Muscle of leg (tissue), 11 donors: ENCODE measurements around the gene RCAN2. TPM values are rescaled to one million over a fixed set of nuclear protein-coding genes. Genes with fewer than 3 reads are reported as not detected.

Source experiments
- DNase-seq: peaks from one replicate; pipeline ENCODE4 v3.0.0; 2013
- H3K27ac ChIP-seq: one replicate; pipeline ENCODE4 v1.5.1; 2013; ENCODE audit warnings: mild to moderate bottlenecking, low read length, control low read depth
- H3K27me3 ChIP-seq: one replicate; pipeline ENCODE4 v1.6.1; 2013; ENCODE audit warnings: low read length; ENCODE audit not compliant: control insufficient read depth, insufficient read depth
- H3K36me3 ChIP-seq: one replicate; pipeline ENCODE4 v1.6.1; 2013; ENCODE audit warnings: low read length; ENCODE audit not compliant: control insufficient read depth, insufficient read depth
- H3K4me1 ChIP-seq: one replicate; pipeline ENCODE4 v1.6.1; 2013; ENCODE audit warnings: low read length; ENCODE audit not compliant: control insufficient read depth, insufficient read depth
- H3K4me3 ChIP-seq: one replicate; pipeline ENCODE4 v1.5.1; 2013; ENCODE audit warnings: low read length, control low read depth
- H3K9me3 ChIP-seq: replicated peaks from 2 replicates; pipeline ENCODE4 v1.6.1; 2013; ENCODE audit warnings: low read depth, low read length; ENCODE audit not compliant: control insufficient read depth
- WGBS: methylation state at CpG from one replicate; pipeline ENCODE4 v1.1.5; 2013; ENCODE audit warnings: missing lambda C conversion rate; ENCODE audit not compliant: insufficient coverage; 5-methylcytosine and 5-hydroxymethylcytosine counted together
- polyA plus RNA-seq, 8 donors: library from polyadenylated mRNA; unstranded; fragments of 120-200 nt; gene quantifications; one replicate each; pipeline versions ENCODE4 v1.2.1 to v1.2.3, GENCODE V29; 2013; ENCODE audit warnings: inconsistent platforms in 1 of 8, low replicate concordance in 1 of 8; ENCODE audit not compliant: insufficient read length in 8 of 8, insufficient read depth in 1 of 8
- total RNA-seq: library from RNA; stranded (reverse); fragments of 120-200 nt; gene quantifications from one replicate; pipeline ENCODE4 v1.2.4, GENCODE V29; 2013

Gene RCAN2
- total and polyA plus RNA-seq, 9 donors: 2.2 to 8.2 (median 4.5) TPM

DNA sequence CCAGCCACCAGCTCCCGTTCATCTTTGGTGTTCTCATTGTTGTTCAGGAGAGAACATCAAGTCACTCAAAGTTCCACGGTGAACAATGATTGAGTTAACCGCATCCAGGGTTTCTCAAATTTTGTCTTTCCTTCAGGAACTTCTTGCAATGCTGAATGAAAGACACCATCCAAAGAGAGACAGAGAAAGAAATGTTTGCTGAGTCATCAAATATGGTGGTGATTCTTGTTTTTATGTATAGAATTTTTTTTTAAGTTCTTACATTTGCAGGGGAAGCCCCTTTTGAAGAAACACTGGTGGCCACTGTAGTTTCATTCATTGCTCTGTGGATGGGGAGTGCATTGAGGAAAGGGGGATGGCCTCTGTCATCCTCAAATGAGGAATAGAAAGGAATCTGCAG is 258.1 kb downstream of the RCAN2 start:
- no peak overlapping the region for H3K4me3 ChIP-seq
- DNase-seq: no peak
- no peaks in the 10 kb centered on the region for H3K36me3 ChIP-seq
- H3K27me3 ChIP-seq: no peaks in the 10 kb centered on the region
- peaks cover 5% of the 10 kb centered on the region for H3K9me3 ChIP-seq
- no peak overlapping the region for H3K27ac ChIP-seq
- 91% methylated on average over 3 of the region's 3 CpGs for WGBS
- H3K4me1 ChIP-seq: peaks cover 9% of the 10 kb centered on the region

DNA sequence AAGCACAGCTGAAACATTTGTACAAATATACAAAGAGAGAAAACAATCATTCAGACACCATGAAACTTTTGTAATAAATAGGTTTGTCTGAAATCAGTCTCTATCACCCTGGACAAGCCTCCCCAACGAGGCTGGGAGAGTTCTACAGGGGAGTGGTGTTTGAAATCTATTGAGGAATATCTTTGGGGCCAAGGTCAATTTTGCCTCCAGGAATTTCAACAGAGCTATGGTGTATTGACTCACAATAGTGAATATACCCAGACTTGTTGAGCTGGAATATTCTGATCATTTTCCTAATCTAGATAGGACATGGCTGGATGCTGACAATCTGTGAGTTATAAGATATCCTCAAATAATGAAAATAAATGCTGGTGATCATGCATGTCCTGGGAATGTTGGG is 269.0 kb downstream of the RCAN2 start:
- WGBS: 80% methylated on average over 1 of the region's 1 CpG

GRCh38 chr6:46221222-46221793 is 269.9 kb downstream of the RCAN2 start:
- Histone ChIP-seq H3K36me3 (no peaks in the 10 kb centered on the region), H3K27ac (no peak overlapping the region), H3K9me3 (no peaks in the 10 kb centered on the region), H3K4me3 (no peak overlapping the region), H3K4me1 (no peaks in the 10 kb centered on the region), H3K27me3 (no peaks in the 10 kb centered on the region)
- 0% methylated on average over 1 of the region's 4 CpGs for WGBS
- DNase-seq: peak; percentile 72

More for the DNA sequence above, 269.0 kb downstream of the RCAN2 start:
- no peaks in the 10 kb centered on the region for H3K4me1 ChIP-seq
- no peak for DNase-seq
- no peaks in the 10 kb centered on the region for H3K36me3 ChIP-seq
- H3K9me3 ChIP-seq: no peaks in the 10 kb centered on the region
- no peak overlapping the region for H3K4me3 ChIP-seq
- H3K27ac ChIP-seq: no peak overlapping the region
- no peaks in the 10 kb centered on the region for H3K27me3 ChIP-seq

- H3K27me3 ChIP-seq: no peaks in the 10 kb centered on the region
- H3K4me1 ChIP-seq: no peaks in the 10 kb centered on the region
- H3K27ac ChIP-seq: no peak overlapping the region
- WGBS: 90% methylated on average over 2 of the region's 6 CpGs
- H3K9me3 ChIP-seq: no peaks in the 10 kb centered on the region
- H3K36me3 ChIP-seq: no peaks in the 10 kb centered on the region
- no peak for DNase-seq
- H3K4me3 ChIP-seq: no peak overlapping the region
These were observed 270.7 kb downstream of the RCAN2 start for GRCh38 chr6:46220352-46221221.

DNA sequence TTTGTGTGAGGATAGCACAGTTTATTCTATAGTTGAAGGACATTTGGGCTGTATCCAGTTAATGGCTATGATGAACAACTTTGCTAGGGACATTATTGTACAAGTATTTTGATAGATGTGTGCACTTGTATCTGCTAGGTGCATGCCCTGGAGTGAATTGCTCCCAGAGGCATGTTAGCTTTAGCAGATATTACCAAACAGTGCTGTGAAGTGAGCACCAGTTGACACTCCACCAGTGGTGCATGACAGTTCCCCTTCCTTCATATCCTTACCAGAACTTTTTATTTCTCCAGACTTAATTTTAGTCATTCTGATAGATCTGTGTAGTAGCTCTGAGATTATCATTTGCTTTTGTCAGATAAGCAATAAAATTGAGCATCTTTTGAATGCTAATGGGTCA is 271.6 kb downstream of the RCAN2 start:
- no peaks in the 10 kb centered on the region for H3K4me1 ChIP-seq
- H3K27me3 ChIP-seq: no peaks in the 10 kb centered on the region
- no peak overlapping the region for H3K4me3 ChIP-seq
- H3K27ac ChIP-seq: no peak overlapping the region
- no peak for DNase-seq
- no peaks in the 10 kb centered on the region for H3K36me3 ChIP-seq
- H3K9me3 ChIP-seq: no peaks in the 10 kb centered on the region

- Histone ChIP-seq H3K9me3 (no peaks in the 10 kb centered on the region), H3K36me3 (no peaks in the 10 kb centered on the region), H3K27ac (no peak overlapping the region), H3K27me3 (no peaks in the 10 kb centered on the region), H3K4me3 (no peak overlapping the region), H3K4me1 (no peaks in the 10 kb centered on the region)
- no CpG with 5 or more reads among the region's 2 CpGs for WGBS
- no peak for DNase-seq
These were observed 272.8 kb downstream of the RCAN2 start for GRCh38 chr6:46218457-46218856.

DNA sequence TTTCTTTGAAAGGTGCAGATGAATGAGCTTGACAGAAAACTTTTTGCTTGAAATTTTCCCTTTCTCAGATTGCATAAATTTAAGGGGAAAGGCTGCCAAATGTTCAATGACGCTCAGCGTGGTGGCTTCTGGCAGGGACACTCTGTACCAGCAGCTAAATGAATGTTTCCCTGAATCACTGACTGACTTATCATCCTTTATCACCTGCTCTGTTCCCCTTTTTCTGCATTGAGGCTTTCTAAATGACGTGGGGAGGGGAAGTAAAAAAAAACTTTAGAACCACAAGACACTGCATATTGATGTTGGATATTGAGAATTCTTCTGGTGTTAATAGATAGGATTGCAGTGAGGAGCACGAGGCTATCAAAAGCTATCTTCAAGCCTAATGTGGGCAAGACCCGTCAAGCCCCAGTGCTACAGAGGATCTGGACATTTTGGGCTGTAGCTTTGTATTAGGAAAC is 273.5 kb downstream of the RCAN2 start:
- H3K36me3 ChIP-seq: no peaks in the 10 kb centered on the region
- peak; percentile 9 for DNase-seq
- no peak overlapping the region for H3K27ac ChIP-seq
- H3K4me3 ChIP-seq: no peak overlapping the region
- H3K4me1 ChIP-seq: no peaks in the 10 kb centered on the region
- 67% methylated on average over 1 of the region's 5 CpGs for whole genome bisulfite sequencing
- H3K9me3 ChIP-seq: no peaks in the 10 kb centered on the region
- no peaks in the 10 kb centered on the region for H3K27me3 ChIP-seq

DNA sequence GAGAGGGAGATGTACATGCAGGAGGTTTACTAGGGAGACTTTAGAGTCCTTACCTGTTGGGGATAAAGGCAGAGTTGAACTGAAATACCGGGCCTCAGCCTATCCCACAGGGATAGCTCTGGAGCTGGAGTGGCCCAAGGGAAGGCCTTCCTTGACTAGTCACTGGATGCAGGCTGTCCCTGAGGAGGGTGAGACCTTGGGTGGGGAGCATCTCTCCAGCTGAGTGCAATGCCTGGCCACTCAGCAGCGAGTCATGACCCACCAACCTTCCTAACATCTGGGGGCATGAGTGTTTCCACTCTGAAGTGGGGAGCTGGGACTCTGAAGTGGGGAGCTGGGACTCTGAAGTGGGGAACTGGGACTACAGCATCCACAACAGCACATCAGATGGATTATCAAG is 274.4 kb downstream of the RCAN2 start:
- no peaks in the 10 kb centered on the region for H3K36me3 ChIP-seq
- H3K4me3 ChIP-seq: no peak overlapping the region
- H3K27me3 ChIP-seq: no peaks in the 10 kb centered on the region
- 72% methylated on average over 2 of the region's 2 CpGs for WGBS
- no peak for DNase-seq
- no peak overlapping the region for H3K27ac ChIP-seq
- no peaks in the 10 kb centered on the region for H3K9me3 ChIP-seq
- H3K4me1 ChIP-seq: no peaks in the 10 kb centered on the region

DNA sequence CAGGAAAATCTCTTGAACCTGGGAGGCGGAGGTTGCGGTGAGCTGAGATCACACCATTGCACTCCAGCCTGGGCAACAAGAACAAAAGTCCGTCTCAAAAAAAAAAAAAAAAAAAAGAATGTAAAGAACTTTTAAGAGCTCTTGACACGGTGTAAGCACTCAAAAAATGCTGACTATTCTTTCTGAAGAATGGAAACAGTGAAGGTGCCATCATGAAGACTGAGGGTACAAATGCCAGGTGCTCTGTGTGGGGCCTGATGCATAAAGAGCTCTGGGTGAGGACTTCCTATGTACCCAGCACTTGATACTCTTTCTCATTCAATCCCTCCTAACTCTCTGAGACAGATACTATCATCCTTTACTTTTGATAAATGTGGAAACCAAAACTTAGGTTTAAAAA is 275.5 kb downstream of the RCAN2 start:
- Histone ChIP-seq H3K9me3 (no peaks in the 10 kb centered on the region), H3K36me3 (no peaks in the 10 kb centered on the region), H3K4me3 (no peak overlapping the region), H3K27ac (no peak overlapping the region), H3K4me1 (no peaks in the 10 kb centered on the region), H3K27me3 (no peaks in the 10 kb centered on the region)
- no CpG with 5 or more reads among the region's 4 CpGs for WGBS
- DNase-seq: no peak

- Histone ChIP-seq H3K9me3 (no peaks in the 10 kb centered on the region), H3K36me3 (no peaks in the 10 kb centered on the region), H3K4me3 (no peak overlapping the region), H3K4me1 (no peaks in the 10 kb centered on the region), H3K27ac (no peak overlapping the region), H3K27me3 (no peaks in the 10 kb centered on the region)
- WGBS: 56% methylated on average over 4 of the region's 6 CpGs
- DNase-seq: no peak
These were observed 276.0 kb downstream of the RCAN2 start for GRCh38 chr6:46215213-46215612.
